Astrocyte of the spinal cord (primary cell): ENCODE data around the gene QRICH2.
"Not testable (repeated sequence)": the region's sequence is repeated elsewhere in the genome, so short reads cannot be mapped to it uniquely, and the experiment has no call there.

Experiments used
- DNase-seq: peaks from one replicate; pipeline ENCODE4 v3.0.0; 2011; ENCODE audit warnings: low read depth, low spot score
- H3K4me3 ChIP-seq: 2 replicates; pipeline ENCODE4 v1.5.1; 2011; ENCODE audit warnings: low read depth, mild to moderate bottlenecking, low read length, moderate library complexity
- in situ Hi-C: cut with HindIII; loops from 2 replicates; pipeline ENCODE4 v1.10.0; 2017; ENCODE audit warnings: low sequenced_read_pairs
- TF ChIP-seq, protein P1 (sequence below): IDR thresholded peaks from 2 replicates; pipeline ENCODE4 v1.5.1; 2012; ENCODE audit warnings: low read depth, mild to moderate bottlenecking, low read length, inconsistent platforms

QRICH2 gene

DNA sequence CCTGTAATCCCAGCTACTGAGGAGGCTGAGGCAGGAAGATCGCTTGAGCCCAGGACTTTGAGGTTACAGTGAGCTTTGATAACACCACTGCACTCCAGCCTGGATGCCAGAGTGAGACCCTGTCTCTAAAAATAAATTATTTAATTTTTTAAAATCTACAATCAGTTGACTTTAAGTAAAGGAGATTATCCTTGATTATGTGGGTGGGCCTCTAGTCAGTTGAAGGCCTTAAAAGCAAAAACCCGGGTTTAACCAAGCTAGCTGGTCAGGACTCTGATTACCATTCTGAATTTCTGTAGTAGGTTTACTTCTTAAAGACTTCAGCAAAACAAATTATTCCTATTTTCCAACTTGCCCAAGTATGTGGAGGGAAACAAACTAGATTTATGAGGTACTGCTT, 72.2 kb downstream of the QRICH2 start:
- TF ChIP-seq, protein P1, sequence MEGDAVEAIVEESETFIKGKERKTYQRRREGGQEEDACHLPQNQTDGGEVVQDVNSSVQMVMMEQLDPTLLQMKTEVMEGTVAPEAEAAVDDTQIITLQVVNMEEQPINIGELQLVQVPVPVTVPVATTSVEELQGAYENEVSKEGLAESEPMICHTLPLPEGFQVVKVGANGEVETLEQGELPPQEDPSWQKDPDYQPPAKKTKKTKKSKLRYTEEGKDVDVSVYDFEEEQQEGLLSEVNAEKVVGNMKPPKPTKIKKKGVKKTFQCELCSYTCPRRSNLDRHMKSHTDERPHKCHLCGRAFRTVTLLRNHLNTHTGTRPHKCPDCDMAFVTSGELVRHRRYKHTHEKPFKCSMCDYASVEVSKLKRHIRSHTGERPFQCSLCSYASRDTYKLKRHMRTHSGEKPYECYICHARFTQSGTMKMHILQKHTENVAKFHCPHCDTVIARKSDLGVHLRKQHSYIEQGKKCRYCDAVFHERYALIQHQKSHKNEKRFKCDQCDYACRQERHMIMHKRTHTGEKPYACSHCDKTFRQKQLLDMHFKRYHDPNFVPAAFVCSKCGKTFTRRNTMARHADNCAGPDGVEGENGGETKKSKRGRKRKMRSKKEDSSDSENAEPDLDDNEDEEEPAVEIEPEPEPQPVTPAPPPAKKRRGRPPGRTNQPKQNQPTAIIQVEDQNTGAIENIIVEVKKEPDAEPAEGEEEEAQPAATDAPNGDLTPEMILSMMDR = no peak
- no peak for DNase-seq
- H3K4me3 ChIP-seq = no peak overlapping the region
- in situ Hi-C loops = no loop called here

DNA sequence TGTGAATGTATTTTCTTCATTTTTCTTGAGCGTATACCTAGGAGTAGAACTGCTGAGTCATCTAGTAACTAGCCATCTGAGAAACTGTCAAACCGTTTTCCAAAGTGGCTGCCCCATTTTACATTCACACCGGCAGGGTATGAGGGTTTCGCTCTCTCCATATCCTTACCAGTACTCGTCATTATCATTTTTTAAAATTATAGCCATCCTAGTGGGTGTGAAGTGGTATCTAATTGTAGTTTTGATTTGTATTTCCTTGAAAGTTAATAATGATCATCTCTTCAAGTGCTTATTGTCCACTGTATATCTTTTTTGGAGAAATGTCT, 73.8 kb downstream of the QRICH2 start:
- TF ChIP-seq, protein P1 = no peak
- in situ Hi-C loops = no loop called here
- no peak for DNase-seq
- no peak overlapping the region for H3K4me3 ChIP-seq

DNA sequence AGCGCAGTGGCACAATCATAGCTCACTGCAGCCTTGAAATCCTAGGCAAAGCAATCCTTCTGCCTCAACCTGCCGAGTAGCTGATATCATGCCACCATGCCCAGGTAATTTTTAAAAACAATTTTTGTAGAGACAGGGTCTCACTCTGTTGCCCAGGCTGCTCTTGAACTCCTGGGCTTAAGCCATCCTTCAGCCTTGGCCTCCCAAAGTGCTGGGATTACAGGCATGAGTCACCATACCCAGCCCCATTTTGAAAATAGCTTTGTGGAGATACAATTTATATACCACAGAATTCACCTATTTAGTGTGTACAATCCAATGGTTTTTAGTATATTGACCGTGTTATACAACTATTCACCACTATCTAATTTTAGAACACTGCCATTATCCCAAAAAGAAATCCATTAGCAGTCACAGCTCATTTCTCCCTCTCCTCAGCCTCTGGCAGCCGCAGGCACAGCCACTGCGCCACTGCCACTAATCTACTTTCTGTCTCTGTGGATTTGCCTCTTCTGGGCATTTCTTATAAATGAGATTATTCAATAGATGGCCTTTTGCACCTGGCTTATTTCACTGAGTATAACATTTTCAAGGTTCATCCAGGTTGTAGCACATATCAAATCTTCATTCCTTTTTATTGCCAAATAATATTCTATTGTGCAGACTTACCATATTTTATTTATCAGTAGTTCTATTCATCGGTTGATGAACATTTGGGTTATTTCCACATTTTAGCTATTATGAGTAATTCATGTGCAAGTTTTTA, 74.3 kb downstream of the QRICH2 start:
- in situ Hi-C loops = no loop called here
- TF ChIP-seq, protein P1 = no peak
- no peak for DNase-seq
- no peak overlapping the region for H3K4me3 ChIP-seq

DNA sequence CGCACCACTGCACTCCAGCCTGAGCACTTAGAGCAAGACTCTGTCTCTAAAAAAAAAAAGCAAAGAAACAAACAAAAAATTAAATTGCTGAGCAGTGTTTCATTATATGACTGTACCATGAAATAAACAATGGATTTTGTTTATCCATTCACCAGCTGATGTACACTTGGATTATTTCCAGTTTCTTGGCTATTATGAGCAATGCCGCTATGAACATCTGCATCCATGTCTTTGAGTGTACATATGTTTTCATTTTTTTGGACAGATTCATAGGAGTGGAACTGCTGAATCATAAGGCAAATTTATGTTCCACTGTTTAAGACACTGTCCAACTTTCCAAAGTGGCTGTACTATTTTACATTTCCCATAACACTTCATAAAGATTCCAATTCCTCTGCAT, 75.7 kb downstream of the QRICH2 start:
- TF ChIP-seq, protein P1 = no peak
- DNase-seq = peak; percentile 34
- no peak overlapping the region for H3K4me3 ChIP-seq
- in situ Hi-C loops = no loop called here

DNA sequence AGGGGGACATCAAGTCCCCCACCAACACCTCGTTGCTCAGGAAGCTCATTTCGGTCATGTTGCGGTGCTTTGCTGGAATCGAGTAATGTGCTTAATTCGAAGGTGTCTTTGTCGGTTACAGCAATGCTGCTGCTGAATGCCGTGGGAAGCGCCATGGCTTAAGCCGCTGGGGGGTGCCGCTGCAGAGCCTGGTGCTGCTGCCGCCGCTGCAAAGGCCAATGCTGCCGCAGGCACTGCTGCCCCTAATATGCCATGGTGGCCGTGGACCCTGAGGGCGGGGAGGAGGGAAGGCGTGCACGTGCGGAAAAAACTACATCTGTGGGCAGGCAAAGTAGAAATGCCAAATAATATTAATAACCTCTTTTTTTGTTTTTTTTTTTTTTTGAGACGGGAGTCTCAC, 81.3 kb downstream of the QRICH2 start:
- in situ Hi-C loops = not testable (repeated sequence)

DNA sequence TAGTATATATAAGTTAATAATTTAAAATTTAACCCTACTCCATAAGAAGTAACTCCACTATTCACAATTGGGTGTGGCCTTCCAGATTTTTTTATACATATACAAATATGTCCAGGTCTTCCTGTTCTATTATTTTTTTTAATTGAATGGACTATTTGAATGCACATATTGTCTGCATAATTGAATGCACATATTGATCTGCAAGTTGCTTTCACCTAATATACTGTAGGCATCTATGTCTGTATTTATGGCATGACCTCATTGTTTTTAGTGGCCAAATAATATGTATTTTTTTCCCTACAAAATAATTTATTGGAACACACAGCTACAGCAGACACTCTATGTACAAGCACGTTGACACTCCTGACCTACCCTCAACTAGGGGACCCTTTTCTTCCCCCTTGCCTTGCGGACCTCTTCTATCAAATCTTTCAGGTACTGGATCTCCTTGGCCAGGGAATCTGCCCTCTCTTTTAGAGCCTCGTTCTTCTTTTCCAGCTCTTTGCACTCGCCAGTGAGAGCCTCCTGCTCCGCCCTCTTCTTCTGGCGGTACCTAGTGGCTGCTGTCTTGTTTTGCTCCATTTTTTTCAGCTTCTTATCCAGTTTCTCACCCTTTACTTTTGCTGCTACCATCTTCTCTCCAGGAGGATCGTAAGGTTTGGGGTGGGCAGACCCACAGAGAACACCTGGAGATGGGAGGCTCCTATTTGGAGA, 82.5 kb downstream of the QRICH2 start:
- DNase-seq, H3K4me3 ChIP-seq, in situ Hi-C loops: not testable (repeated sequence)

More for the DNA sequence above, 81.3 kb downstream of the QRICH2 start:
- DNase-seq, H3K4me3 ChIP-seq: not testable (repeated sequence)
